Esophagus squamous epithelium (tissue), 5 donors: ENCODE data around the gene CFAP99. TPM values are rescaled to one million over a fixed set of nuclear protein-coding genes. Genes with fewer than 3 reads are reported as not detected.

Experiments used
- DNase-seq: peaks from one replicate; lab custom pipeline; 2025; lab: John Stamatoyannopoulos, UW
- H3K27ac ChIP-seq, 4 donors: fragments of 200-600 bp; sonication (generic); one replicate each; pipeline ENCODE4 v1.5.1; 2016 to 2019; ENCODE audit warnings: mild to moderate bottlenecking in 1 of 4
- H3K27me3 ChIP-seq, 4 donors: fragments of 200-600 bp; sonication (generic); 1 replicate in 3 of 4; 2 replicates in 1 of 4; pipeline versions ENCODE4 v1.5.1 to v1.6.0; 2017 to 2021; ENCODE audit warnings: antibody characterized with exemption in 1 of 4
- H3K36me3 ChIP-seq, 3 donors: fragments of 200-600 bp; sonication (generic); one replicate each; pipeline ENCODE4 v1.5.1; 2016 to 2019
- H3K4me1 ChIP-seq, 3 donors: fragments of 200-600 bp; sonication (generic); one replicate each; pipeline ENCODE4 v1.5.1; 2017 to 2019
- H3K4me3 ChIP-seq, 4 donors: fragments of 200-600 bp; sonication (generic); 1 replicate in 3 of 4; 2 replicates in 1 of 4; pipeline ENCODE4 v1.5.1; 2016 to 2019; ENCODE audit warnings: mild to moderate bottlenecking in 2 of 4, moderate library complexity in 1 of 4
- H3K9me3 ChIP-seq, 3 donors: fragments of 200-600 bp; sonication (generic); one replicate each; pipeline ENCODE4 v1.5.1; 2016 to 2019
- POLR2A ChIP-seq, 4 donors: fragments of 450-650 bp; IDR thresholded peaks; one replicate each; pipeline ENCODE4 v1.6.1; 2017; ENCODE audit warnings: antibody characterized with exemption in 4 of 4, mild to moderate bottlenecking in 4 of 4, moderate library complexity in 3 of 4
- WGBS, 2 donors: methylation state at CpG; one replicate each; pipeline ENCODE4 v1.1.5; 2018; 5-methylcytosine and 5-hydroxymethylcytosine counted together
- intact Hi-C: fragments of 100-400 bp; cut with DNase I; formaldehyde crosslinking; loops from one replicate; pipeline ENCODE4 v1.15.0; 2022
- total RNA-seq, 4 donors: library from RNA; depleted of rRNA; stranded (reverse); fragments of >200 nt; gene quantifications; one replicate each; pipeline ENCODE4 v1.1.0, GENCODE V29; 2016
- TF ChIP-seq, protein P1 (sequence below), 6 experiments: fragments of 450-650 bp in 4 of 6; fragments of 200-600 bp in 2 of 6; sonication (generic) in 2 of 6; IDR thresholded peaks; one replicate each; pipeline ENCODE4 v1.5.1; 2016 to 2019; ENCODE audit warnings: antibody characterized with exemption in 6 of 6, mild to moderate bottlenecking in 4 of 6, moderate library complexity in 4 of 6
- donor health status: DM: yes; HTN: yes; CAD: no.

Gene CFAP99
- under 1 TPM in 1 of 4 donors, not detected in 3; 0.11 TPM for total RNA-seq

- H3K36me3 ChIP-seq, result no peaks in the 10 kb centered on the region
- no peak for TF ChIP-seq POLR2A (IDR thresholded peaks at IDR 0.05)
- TF ChIP-seq, protein P1, sequence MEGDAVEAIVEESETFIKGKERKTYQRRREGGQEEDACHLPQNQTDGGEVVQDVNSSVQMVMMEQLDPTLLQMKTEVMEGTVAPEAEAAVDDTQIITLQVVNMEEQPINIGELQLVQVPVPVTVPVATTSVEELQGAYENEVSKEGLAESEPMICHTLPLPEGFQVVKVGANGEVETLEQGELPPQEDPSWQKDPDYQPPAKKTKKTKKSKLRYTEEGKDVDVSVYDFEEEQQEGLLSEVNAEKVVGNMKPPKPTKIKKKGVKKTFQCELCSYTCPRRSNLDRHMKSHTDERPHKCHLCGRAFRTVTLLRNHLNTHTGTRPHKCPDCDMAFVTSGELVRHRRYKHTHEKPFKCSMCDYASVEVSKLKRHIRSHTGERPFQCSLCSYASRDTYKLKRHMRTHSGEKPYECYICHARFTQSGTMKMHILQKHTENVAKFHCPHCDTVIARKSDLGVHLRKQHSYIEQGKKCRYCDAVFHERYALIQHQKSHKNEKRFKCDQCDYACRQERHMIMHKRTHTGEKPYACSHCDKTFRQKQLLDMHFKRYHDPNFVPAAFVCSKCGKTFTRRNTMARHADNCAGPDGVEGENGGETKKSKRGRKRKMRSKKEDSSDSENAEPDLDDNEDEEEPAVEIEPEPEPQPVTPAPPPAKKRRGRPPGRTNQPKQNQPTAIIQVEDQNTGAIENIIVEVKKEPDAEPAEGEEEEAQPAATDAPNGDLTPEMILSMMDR (IDR thresholded peaks at IDR 0.05), result peak in 3 of 6 experiments; percentile 3 to 29 (median 5)
- peak within 1 kb of the TSS; percentile 46 to 90 (median 67) for H3K4me3 ChIP-seq
- no peaks in the 10 kb centered on the region for H3K9me3 ChIP-seq
- peak; percentile 80 for DNase-seq
- intact Hi-C loops, result loop anchor here (10.0 kb wide), 1 partner anchor 164 kb away; no protein-coding TSS in a partner anchor
- H3K27ac ChIP-seq, result peak within 1 kb of the TSS; percentile 55 to 76 (median 69)
- 3 to 4% methylated on average over 20 to 34 of the region's 94 CpGs for WGBS, 2 donors
- peaks cover 23 to 47% (median 26%) of the 10 kb centered on the region in 3 donors for H3K4me1 ChIP-seq
- peaks cover 0 to 79% (median 0%) of the 10 kb centered on the region in 4 donors for H3K27me3 ChIP-seq
Observed at GRCh38 chr4:2418650-2419571, at the start of gene CFAP99. CFAP99 (plus strand) TSS chr4:2418955.

GRCh38 chr4:2370597-2371320, 48.0 kb upstream of the CFAP99 start:
- TF ChIP-seq, protein P1 (IDR thresholded peaks at IDR 0.05), result no peak
- TF ChIP-seq POLR2A (IDR thresholded peaks at IDR 0.05), result no peak
- no peaks in the 10 kb centered on the region for H3K27me3 ChIP-seq
- no peaks in the 10 kb centered on the region for H3K4me1 ChIP-seq
- intact Hi-C loops, result no loop called here
- 70 to 88% methylated on average over 6 to 19 of the region's 26 CpGs for WGBS, 2 donors
- H3K4me3 ChIP-seq, result no peak overlapping the region
- H3K36me3 ChIP-seq, result no peaks in the 10 kb centered on the region
- no peak for DNase-seq
- H3K9me3 ChIP-seq, result peaks cover 0 to 4% (median 4%) of the 10 kb centered on the region in 3 donors
- H3K27ac ChIP-seq, result no peak overlapping the region

- intact Hi-C loops, result no loop called here
- H3K27ac ChIP-seq, result no peak overlapping the region
- DNase-seq, result no peak
- no peaks in the 10 kb centered on the region for H3K27me3 ChIP-seq
- H3K4me3 ChIP-seq, result no peak overlapping the region
- H3K36me3 ChIP-seq, result no peaks in the 10 kb centered on the region
- H3K9me3 ChIP-seq, result peaks cover 0 to 4% (median 4%) of the 10 kb centered on the region in 3 donors
- no peaks in the 10 kb centered on the region for H3K4me1 ChIP-seq
- TF ChIP-seq POLR2A (IDR thresholded peaks at IDR 0.05), result no peak
- TF ChIP-seq, protein P1 (IDR thresholded peaks at IDR 0.05), result no peak
- WGBS, 2 donors, result 73 to 80% methylated on average over 17 to 23 of the region's 27 CpGs
Observed at GRCh38 chr4:2371765-2372487, 46.8 kb upstream of the CFAP99 start.

GRCh38 chr4:2372488-2373030, 46.2 kb upstream of the CFAP99 start:
- Histone ChIP-seq H3K4me3 (no peak overlapping the region), H3K36me3 (no peaks in the 10 kb centered on the region), H3K9me3 (peaks cover 0 to 4% (median 4%) of the 10 kb centered on the region in 3 donors), H3K27me3 (no peaks in the 10 kb centered on the region), H3K4me1 (no peaks in the 10 kb centered on the region), H3K27ac (no peak overlapping the region)
- intact Hi-C loops, result no loop called here
- TF ChIP-seq POLR2A (IDR thresholded peaks at IDR 0.05), result no peak
- TF ChIP-seq, protein P1 (IDR thresholded peaks at IDR 0.05), result no peak
- no peak for DNase-seq
- 86 to 100% methylated on average over 5 of the region's 14 CpGs for WGBS, 2 donors
